Measurements from ENCODE around the gene A3GALT2.

The A3GALT2 gene

DNA sequence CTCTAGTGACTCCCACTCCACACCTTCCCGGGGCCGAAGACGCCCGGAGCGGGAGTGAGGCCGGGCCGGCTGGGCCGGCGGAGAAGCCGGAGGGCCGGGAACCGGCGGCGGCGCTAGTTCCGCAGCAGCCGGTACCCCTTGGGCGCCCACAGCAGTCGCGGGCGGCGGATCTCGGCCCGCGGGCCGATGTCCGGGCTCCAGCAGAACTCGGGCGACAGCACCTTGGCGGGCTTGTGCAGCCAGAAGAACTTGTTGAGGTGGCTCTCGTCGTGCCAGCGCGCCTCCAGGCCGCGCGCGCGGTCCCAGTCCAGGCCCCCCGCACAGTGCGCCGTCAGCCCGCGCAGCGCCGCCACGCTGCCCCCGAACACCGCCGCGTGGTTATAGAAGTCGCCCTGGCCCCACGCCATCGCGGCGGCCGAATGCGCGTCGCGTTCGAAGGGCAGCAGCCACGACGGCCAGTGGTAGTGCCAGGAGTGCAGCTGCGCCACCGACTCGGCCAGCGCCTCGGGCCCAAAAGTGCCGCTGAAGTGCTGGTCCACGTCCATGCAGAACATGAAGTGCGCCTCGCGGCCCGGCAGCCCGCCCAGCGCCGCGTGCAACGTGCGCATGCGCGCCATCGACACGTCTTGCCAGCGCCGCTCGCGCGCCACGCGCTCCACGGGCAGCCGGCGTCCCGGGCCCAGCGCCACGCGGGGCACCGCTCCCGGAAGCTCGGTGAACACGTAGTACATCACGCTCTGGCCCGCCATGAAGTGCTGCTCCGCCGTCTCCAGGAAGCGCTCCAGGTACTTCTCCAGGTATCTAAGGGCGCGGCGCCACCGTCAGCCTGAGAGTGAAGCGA lies 14.0 kb downstream of the A3GALT2 start:
- H3K27ac ChIP-seq, result peak overlapping the region; percentile 44; the same call in 1 of the 2 replicates
- TF ChIP-seq Cebpa-rat (IDR thresholded peaks at IDR 0.05), result no peak
- no peak overlapping the region for H3K4me3 ChIP-seq
- H3K9me3 ChIP-seq, result peaks cover 15% of the 10 kb centered on the region; the same call in 1 of the 2 replicates
- no peaks in the 10 kb centered on the region for H3K27me3 ChIP-seq
- peak overlapping the region; percentile 45; the same call in 1 of the 2 replicates for H3K9ac ChIP-seq
- H3K4me2 ChIP-seq, result peak overlapping the region; percentile 65
- no peaks in the 10 kb centered on the region for H4K20me1 ChIP-seq
- H3K4me1 ChIP-seq, result peaks cover 35% of the 10 kb centered on the region
- peaks cover 4% of the 10 kb centered on the region for H3K36me3 ChIP-seq

GRCh38 chr1:33305816-33306652 lies 14.9 kb downstream of the A3GALT2 start:
- H3K36me3 ChIP-seq, result peaks cover 12% of the 10 kb centered on the region
- peaks cover 22% of the 10 kb centered on the region; the same call in 1 of the 2 replicates for H3K9me3 ChIP-seq
- H3K27ac ChIP-seq, result peak overlapping the region; percentile 44; the same call in 1 of the 2 replicates
- peak overlapping the region; percentile 65 for H3K4me2 ChIP-seq
- H3K4me1 ChIP-seq, result peaks cover 40% of the 10 kb centered on the region
- peak overlapping the region; percentile 45; the same call in 1 of the 2 replicates for H3K9ac ChIP-seq
- no peaks in the 10 kb centered on the region for H3K27me3 ChIP-seq
- no peak for TF ChIP-seq Cebpa-rat (IDR thresholded peaks at IDR 0.05)
- no peaks in the 10 kb centered on the region for H4K20me1 ChIP-seq
- no peak overlapping the region for H3K4me3 ChIP-seq

DNA sequence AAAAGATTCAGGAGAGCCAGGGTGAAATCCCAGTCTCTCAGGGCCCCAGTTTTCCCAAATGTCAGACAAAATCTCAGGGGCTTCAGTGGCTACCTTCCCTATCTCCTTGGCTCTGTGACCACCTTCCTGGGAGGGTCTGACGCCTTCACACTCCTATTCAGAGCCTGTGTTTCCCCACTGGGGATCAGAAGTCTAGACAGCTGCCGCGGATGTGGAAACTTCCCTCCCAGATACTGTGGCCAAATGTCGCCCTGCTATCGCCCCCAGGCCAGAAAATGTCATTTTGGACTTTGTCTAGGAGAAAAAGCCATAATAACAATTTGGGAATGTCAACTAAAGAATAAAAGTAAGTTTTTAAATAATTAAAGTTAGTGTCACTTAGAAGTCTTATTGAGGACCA lies 15.9 kb downstream of the A3GALT2 start:
- H3K9me3 ChIP-seq, result peaks cover 17% of the 10 kb centered on the region; the same call in 1 of the 2 replicates
- no peaks in the 10 kb centered on the region for H4K20me1 ChIP-seq
- no peaks in the 10 kb centered on the region for H3K27me3 ChIP-seq
- H3K9ac ChIP-seq, result no peak overlapping the region
- peaks cover 47% of the 10 kb centered on the region for H3K4me1 ChIP-seq
- H3K4me2 ChIP-seq, result no peak overlapping the region
- no peak for TF ChIP-seq Cebpa-rat (IDR thresholded peaks at IDR 0.05)
- peaks cover 22% of the 10 kb centered on the region for H3K36me3 ChIP-seq
- no peak overlapping the region for H3K4me3 ChIP-seq
- no peak overlapping the region for H3K27ac ChIP-seq

DNA sequence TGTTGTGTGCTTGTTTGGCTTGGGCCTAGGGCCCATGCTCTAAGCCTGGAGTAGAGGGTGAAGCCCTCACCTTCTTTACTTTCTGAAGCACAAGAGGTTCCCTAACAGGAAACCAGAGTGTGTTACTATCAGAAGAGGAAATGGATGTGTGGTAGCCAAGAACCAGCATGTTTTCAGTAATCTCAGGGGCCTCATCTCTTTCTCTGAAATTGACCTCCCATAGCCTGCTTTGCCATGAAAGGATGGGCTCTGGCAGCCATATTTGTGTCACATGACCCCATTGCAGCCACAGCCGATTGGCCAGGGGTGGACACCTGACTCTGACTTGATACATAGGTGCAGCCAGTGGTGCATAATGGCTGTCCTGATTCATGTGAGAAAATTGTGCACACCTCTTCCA lies 18.6 kb downstream of the A3GALT2 start:
- Histone ChIP-seq H3K9ac (no peak overlapping the region), H3K9me3 (peaks cover 7% of the 10 kb centered on the region; the same call in 1 of the 2 replicates), H3K27me3 (no peaks in the 10 kb centered on the region), H3K4me3 (no peak overlapping the region), H3K36me3 (peaks cover 49% of the 10 kb centered on the region), H3K4me1 (peaks cover 54% of the 10 kb centered on the region), H3K4me2 (peak overlapping the region; percentile 45), H4K20me1 (no peaks in the 10 kb centered on the region), H3K27ac (no peak overlapping the region)
- no peak for TF ChIP-seq Cebpa-rat (IDR thresholded peaks at IDR 0.05)

- peaks cover 58% of the 10 kb centered on the region for H3K36me3 ChIP-seq
- H3K27me3 ChIP-seq, result no peaks in the 10 kb centered on the region
- H3K27ac ChIP-seq, result no peak overlapping the region
- TF ChIP-seq Cebpa-rat (IDR thresholded peaks at IDR 0.05), result no peak
- peak overlapping the region; percentile 45 for H3K4me2 ChIP-seq
- no peaks in the 10 kb centered on the region for H4K20me1 ChIP-seq
- peaks cover 7% of the 10 kb centered on the region; the same call in 1 of the 2 replicates for H3K9me3 ChIP-seq
- H3K4me1 ChIP-seq, result peaks cover 47% of the 10 kb centered on the region
- no peak overlapping the region for H3K9ac ChIP-seq
- no peak overlapping the region for H3K4me3 ChIP-seq
Measured at GRCh38 chr1:33301273-33301984, 19.5 kb downstream of the A3GALT2 start.

GRCh38 chr1:33300673-33301072 lies 20.2 kb downstream of the A3GALT2 start:
- Histone ChIP-seq H3K4me2 (peak overlapping the region; percentile 19; the same call in 1 of the 2 replicates), H3K9me3 (peaks cover 7% of the 10 kb centered on the region; the same call in 1 of the 2 replicates), H3K9ac (no peak overlapping the region), H3K27me3 (no peaks in the 10 kb centered on the region), H4K20me1 (0 out of 2 replicates have a peak, but pooled peaks cover 2% of the 10 kb centered on the region), H3K27ac (no peak overlapping the region), H3K4me3 (no peak overlapping the region), H3K36me3 (peaks cover 66% of the 10 kb centered on the region), H3K4me1 (peaks cover 39% of the 10 kb centered on the region)
- TF ChIP-seq Cebpa-rat (IDR thresholded peaks at IDR 0.05), result no peak

DNA sequence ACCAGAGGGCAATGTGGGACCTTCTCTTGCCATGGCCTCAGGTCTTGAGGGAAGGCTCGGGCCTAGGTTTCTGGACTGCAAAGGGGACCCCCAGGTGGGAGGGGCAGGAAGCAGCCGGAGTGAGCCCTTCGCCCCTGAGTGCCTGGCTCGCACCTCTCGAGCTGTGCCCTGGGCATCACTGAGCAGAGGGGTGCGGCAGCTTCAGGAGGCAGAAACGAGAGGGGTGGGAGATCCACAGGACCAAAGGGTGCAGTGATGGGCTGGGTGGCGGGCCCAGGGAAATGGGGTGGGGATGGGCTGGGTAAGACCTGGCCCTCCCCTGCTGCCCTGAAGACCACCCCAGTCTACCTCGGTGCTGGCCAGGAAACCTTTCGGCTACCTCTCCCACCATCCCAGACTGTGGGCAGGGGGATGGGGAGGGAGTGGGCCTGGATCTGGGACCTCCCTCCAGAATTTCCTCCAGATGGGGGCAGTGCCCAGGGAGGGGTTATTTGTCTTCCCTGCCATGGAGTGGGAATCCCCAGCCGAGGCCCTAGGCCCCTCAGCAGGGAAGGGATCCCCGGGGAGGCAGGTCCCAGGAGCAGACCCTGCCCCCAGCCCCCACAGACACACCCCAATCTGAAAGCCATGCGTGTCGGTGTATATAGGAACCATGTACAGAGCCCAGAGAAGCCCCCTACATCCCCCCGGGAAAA lies 21.3 kb downstream of the A3GALT2 start:
- peaks cover 75% of the 10 kb centered on the region for H3K36me3 ChIP-seq
- 0 out of 2 replicates have a peak overlapping the region, but pooled peaks have one; percentile 45 for H3K9ac ChIP-seq
- peaks cover 7% of the 10 kb centered on the region; the same call in 1 of the 2 replicates for H3K9me3 ChIP-seq
- peak overlapping the region; percentile 44; the same call in 1 of the 2 replicates for H3K27ac ChIP-seq
- H3K27me3 ChIP-seq, result no peaks in the 10 kb centered on the region
- no peak overlapping the region for H3K4me3 ChIP-seq
- TF ChIP-seq Cebpa-rat (IDR thresholded peaks at IDR 0.05), result no peak
- H4K20me1 ChIP-seq, result peaks cover 10% of the 10 kb centered on the region
- peak overlapping the region; percentile 19; the same call in 1 of the 2 replicates for H3K4me2 ChIP-seq
- peaks cover 42% of the 10 kb centered on the region for H3K4me1 ChIP-seq

GRCh38 chr1:33298623-33299277 lies 22.1 kb downstream of the A3GALT2 start:
- Histone ChIP-seq H3K4me1 (peaks cover 41% of the 10 kb centered on the region), H3K4me2 (no peak overlapping the region), H4K20me1 (peaks cover 19% of the 10 kb centered on the region), H3K9me3 (peaks cover 7% of the 10 kb centered on the region; the same call in 1 of the 2 replicates), H3K4me3 (no peak overlapping the region), H3K27me3 (no peaks in the 10 kb centered on the region), H3K9ac (no peak overlapping the region), H3K36me3 (peaks cover 84% of the 10 kb centered on the region), H3K27ac (no peak overlapping the region)
- TF ChIP-seq Cebpa-rat (IDR thresholded peaks at IDR 0.05), result no peak

Measured in BLaER1 (cell line).